ENCODE data around the gene FUBP3.

The FUBP3 gene

GRCh38 chr9:130609163-130609562 is 29.8 kb downstream of the FUBP3 start:
- H3K4me3 ChIP-seq (ENCODE audit: low read depth in 1 of 2, low read length in 2 of 2): no peak overlapping the region
- H3K4me1 ChIP-seq (ENCODE audit: insufficient read depth, low read length): peaks cover 19% of the 10 kb centered on the region
- no peak overlapping the region for H3K9ac ChIP-seq (ENCODE audit: low read length)
- no peaks in the 10 kb centered on the region for H3K9me3 ChIP-seq (ENCODE audit: low read length)
- peaks cover 13% of the 10 kb centered on the region for H3K36me3 ChIP-seq (ENCODE audit: insufficient read depth, low read length)
- H3K27ac ChIP-seq (ENCODE audit: low read depth, low read length): peak overlapping the region; percentile 6
- H3K27me3 ChIP-seq (ENCODE audit: control insufficient read depth in 1 of 2, insufficient read depth in 2 of 2, low read length in 2 of 2): no peaks in the 10 kb centered on the region

GRCh38 chr9:130610862-130611707 is 31.7 kb downstream of the FUBP3 start:
- no peak overlapping the region for H3K27ac ChIP-seq (ENCODE audit: low read depth, low read length)
- H3K27me3 ChIP-seq (ENCODE audit: control insufficient read depth in 1 of 2, insufficient read depth in 2 of 2, low read length in 2 of 2): no peaks in the 10 kb centered on the region
- peaks cover 19% of the 10 kb centered on the region for H3K4me1 ChIP-seq (ENCODE audit: insufficient read depth, low read length)
- H3K36me3 ChIP-seq (ENCODE audit: insufficient read depth, low read length): peaks cover 32% of the 10 kb centered on the region
- no peaks in the 10 kb centered on the region for H3K9me3 ChIP-seq (ENCODE audit: low read length)
- H3K4me3 ChIP-seq (ENCODE audit: low read depth in 1 of 2, low read length in 2 of 2): no peak overlapping the region
- H3K9ac ChIP-seq (ENCODE audit: low read length): no peak overlapping the region

- no peak overlapping the region for H3K9ac ChIP-seq (ENCODE audit: low read length)
- H3K4me3 ChIP-seq (ENCODE audit: low read depth in 1 of 2, low read length in 2 of 2): no peak overlapping the region
- no peaks in the 10 kb centered on the region for H3K27me3 ChIP-seq (ENCODE audit: control insufficient read depth in 1 of 2, insufficient read depth in 2 of 2, low read length in 2 of 2)
- no peaks in the 10 kb centered on the region for H3K4me1 ChIP-seq (ENCODE audit: insufficient read depth, low read length)
- peaks cover 82% of the 10 kb centered on the region for H3K36me3 ChIP-seq (ENCODE audit: insufficient read depth, low read length)
- no peak overlapping the region for H3K27ac ChIP-seq (ENCODE audit: low read depth, low read length)
- H3K9me3 ChIP-seq (ENCODE audit: low read length): no peaks in the 10 kb centered on the region
Observed at GRCh38 chr9:130616451-130616850, 37.1 kb downstream of the FUBP3 start.

- Histone ChIP-seq H3K36me3 (ENCODE audit: insufficient read depth, low read length) (peaks cover 73% of the 10 kb centered on the region), H3K9ac (ENCODE audit: low read length) (no peak overlapping the region), H3K9me3 (ENCODE audit: low read length) (no peaks in the 10 kb centered on the region), H3K4me3 (ENCODE audit: low read depth in 1 of 2, low read length in 2 of 2) (no peak overlapping the region), H3K27ac (ENCODE audit: low read depth, low read length) (no peak overlapping the region), H3K4me1 (ENCODE audit: insufficient read depth, low read length) (no peaks in the 10 kb centered on the region), H3K27me3 (ENCODE audit: control insufficient read depth in 1 of 2, insufficient read depth in 2 of 2, low read length in 2 of 2) (no peaks in the 10 kb centered on the region)
Observed at GRCh38 chr9:130623466-130623865, 44.1 kb downstream of the FUBP3 start.

- Histone ChIP-seq H3K4me1 (ENCODE audit: insufficient read depth, low read length) (no peaks in the 10 kb centered on the region), H3K4me3 (ENCODE audit: low read depth in 1 of 2, low read length in 2 of 2) (no peak overlapping the region), H3K27me3 (ENCODE audit: control insufficient read depth in 1 of 2, insufficient read depth in 2 of 2, low read length in 2 of 2) (no peaks in the 10 kb centered on the region), H3K27ac (ENCODE audit: low read depth, low read length) (no peak overlapping the region), H3K9ac (ENCODE audit: low read length) (no peak overlapping the region), H3K9me3 (ENCODE audit: low read length) (no peaks in the 10 kb centered on the region), H3K36me3 (ENCODE audit: insufficient read depth, low read length) (peaks cover 67% of the 10 kb centered on the region)
Observed at GRCh38 chr9:130624154-130624553, 44.8 kb downstream of the FUBP3 start.

- Histone ChIP-seq H3K9ac (ENCODE audit: low read length) (no peak overlapping the region), H3K9me3 (ENCODE audit: low read length) (no peaks in the 10 kb centered on the region), H3K27me3 (ENCODE audit: control insufficient read depth in 1 of 2, insufficient read depth in 2 of 2, low read length in 2 of 2) (no peaks in the 10 kb centered on the region), H3K4me3 (ENCODE audit: low read depth in 1 of 2, low read length in 2 of 2) (no peak overlapping the region), H3K36me3 (ENCODE audit: insufficient read depth, low read length) (peaks cover 69% of the 10 kb centered on the region), H3K27ac (ENCODE audit: low read depth, low read length) (no peak overlapping the region), H3K4me1 (ENCODE audit: insufficient read depth, low read length) (no peaks in the 10 kb centered on the region)
Observed at GRCh38 chr9:130626249-130626996, 47.0 kb downstream of the FUBP3 start.

GRCh38 chr9:130627051-130627450 is 47.7 kb downstream of the FUBP3 start:
- Histone ChIP-seq H3K9me3 (ENCODE audit: low read length) (no peaks in the 10 kb centered on the region), H3K27ac (ENCODE audit: low read depth, low read length) (no peak overlapping the region), H3K9ac (ENCODE audit: low read length) (no peak overlapping the region), H3K27me3 (ENCODE audit: control insufficient read depth in 1 of 2, insufficient read depth in 2 of 2, low read length in 2 of 2) (no peaks in the 10 kb centered on the region), H3K4me3 (ENCODE audit: low read depth in 1 of 2, low read length in 2 of 2) (no peak overlapping the region), H3K4me1 (ENCODE audit: insufficient read depth, low read length) (no peaks in the 10 kb centered on the region), H3K36me3 (ENCODE audit: insufficient read depth, low read length) (peaks cover 74% of the 10 kb centered on the region)

- Histone ChIP-seq H3K4me1 (ENCODE audit: insufficient read depth, low read length) (no peaks in the 10 kb centered on the region), H3K4me3 (ENCODE audit: low read depth in 1 of 2, low read length in 2 of 2) (no peak overlapping the region), H3K36me3 (ENCODE audit: insufficient read depth, low read length) (peaks cover 79% of the 10 kb centered on the region), H3K27ac (ENCODE audit: low read depth, low read length) (no peak overlapping the region), H3K9ac (ENCODE audit: low read length) (no peak overlapping the region), H3K27me3 (ENCODE audit: control insufficient read depth in 1 of 2, insufficient read depth in 2 of 2, low read length in 2 of 2) (no peaks in the 10 kb centered on the region), H3K9me3 (ENCODE audit: low read length) (no peaks in the 10 kb centered on the region)
Observed at GRCh38 chr9:130627896-130628792, 48.8 kb downstream of the FUBP3 start.

- Histone ChIP-seq H3K4me1 (ENCODE audit: insufficient read depth, low read length) (no peaks in the 10 kb centered on the region), H3K4me3 (ENCODE audit: low read depth in 1 of 2, low read length in 2 of 2) (no peak overlapping the region), H3K27ac (ENCODE audit: low read depth, low read length) (no peak overlapping the region), H3K27me3 (ENCODE audit: control insufficient read depth in 1 of 2, insufficient read depth in 2 of 2, low read length in 2 of 2) (no peaks in the 10 kb centered on the region), H3K9ac (ENCODE audit: low read length) (no peak overlapping the region), H3K9me3 (ENCODE audit: low read length) (no peaks in the 10 kb centered on the region), H3K36me3 (ENCODE audit: insufficient read depth, low read length) (peaks cover 77% of the 10 kb centered on the region)
Observed at GRCh38 chr9:130629443-130630070, 50.2 kb downstream of the FUBP3 start.

- H3K9ac ChIP-seq (ENCODE audit: low read length): no peak overlapping the region
- H3K27ac ChIP-seq (ENCODE audit: low read depth, low read length): no peak overlapping the region
- no peaks in the 10 kb centered on the region for H3K27me3 ChIP-seq (ENCODE audit: control insufficient read depth in 1 of 2, insufficient read depth in 2 of 2, low read length in 2 of 2)
- H3K4me1 ChIP-seq (ENCODE audit: insufficient read depth, low read length): no peaks in the 10 kb centered on the region
- peaks cover 80% of the 10 kb centered on the region for H3K36me3 ChIP-seq (ENCODE audit: insufficient read depth, low read length)
- no peaks in the 10 kb centered on the region for H3K9me3 ChIP-seq (ENCODE audit: low read length)
- H3K4me3 ChIP-seq (ENCODE audit: low read depth in 1 of 2, low read length in 2 of 2): no peak overlapping the region
Observed at GRCh38 chr9:130630071-130630450, 50.7 kb downstream of the FUBP3 start.
